ENCODE data around the gene GABRA4. TPM values are rescaled to one million over a fixed set of nuclear protein-coding genes. Genes with fewer than 3 reads are reported as not detected.

The GABRA4 gene
- total and polyA plus RNA-seq, 2 donors, result 0.23 to 0.71 TPM

DNA sequence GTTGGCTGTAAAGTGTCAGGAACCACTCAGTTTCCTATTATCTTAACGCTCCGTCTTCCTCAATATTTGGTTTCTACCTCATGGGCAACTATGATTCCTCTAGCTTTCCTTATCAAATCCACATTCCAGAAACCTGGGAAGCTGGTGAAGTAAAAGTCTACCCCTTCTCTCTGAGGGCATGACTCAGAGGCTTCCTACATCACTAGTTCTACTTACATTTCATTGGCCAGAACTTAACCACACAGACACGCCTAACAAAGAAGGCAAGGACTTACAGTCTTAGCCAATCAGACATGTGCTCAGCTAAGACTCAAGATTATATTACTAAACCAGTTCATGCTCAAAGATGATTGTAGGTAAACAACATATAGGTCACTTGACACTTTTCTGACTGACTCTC lies 114.7 kb downstream of the GABRA4 start:
- Histone ChIP-seq H3K27me3 (ENCODE audit: control insufficient read depth in 2 of 2, insufficient read depth in 1 of 2, low read length in 1 of 2) (no peaks in the 10 kb centered on the region), H3K4me1 (ENCODE audit: control insufficient read depth in 2 of 2, insufficient read depth in 2 of 2, low read length in 2 of 2) (no peaks in the 10 kb centered on the region), H3K36me3 (ENCODE audit: control insufficient read depth in 2 of 2, insufficient read depth in 2 of 2, low read length in 1 of 2) (no peaks in the 10 kb centered on the region), H3K27ac (ENCODE audit: low read depth in 1 of 2, low read length in 1 of 2) (no peak overlapping the region), H3K4me3 (ENCODE audit: low read length in 2 of 2) (no peak overlapping the region), H3K9me3 (ENCODE audit: control insufficient read depth in 2 of 2, insufficient read depth in 1 of 2, low read length in 1 of 2) (no peaks in the 10 kb centered on the region)
- whole genome bisulfite sequencing, result 97% methylated on average over 3 of the region's 3 CpGs
- DNase-seq (ENCODE audit: low read depth in 6 of 9, low spot score in 9 of 9), result no peak

DNA sequence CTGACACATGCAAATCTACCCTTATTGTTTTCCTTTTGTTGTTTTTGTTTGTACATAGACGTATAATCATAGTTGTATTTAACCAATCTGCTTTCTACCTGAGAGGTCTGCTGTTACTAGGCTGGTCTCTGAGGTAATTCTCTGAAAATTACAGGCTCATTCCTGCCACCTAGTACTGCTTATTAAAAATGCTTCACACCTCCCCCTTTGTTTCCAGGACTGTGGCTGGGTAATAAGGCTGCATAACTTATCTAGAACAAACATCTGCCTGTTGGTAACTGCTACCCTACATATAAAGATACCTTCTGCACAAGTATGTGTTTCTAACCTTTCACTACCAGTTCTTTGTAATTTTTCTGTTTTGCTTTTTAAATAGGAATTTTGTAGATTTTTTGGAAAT lies 118.6 kb downstream of the GABRA4 start:
- H3K9me3 ChIP-seq (ENCODE audit: control insufficient read depth in 2 of 2, insufficient read depth in 1 of 2, low read length in 1 of 2), result no peaks in the 10 kb centered on the region
- no peaks in the 10 kb centered on the region for H3K4me1 ChIP-seq (ENCODE audit: control insufficient read depth in 2 of 2, insufficient read depth in 2 of 2, low read length in 2 of 2)
- H3K36me3 ChIP-seq (ENCODE audit: control insufficient read depth in 2 of 2, insufficient read depth in 2 of 2, low read length in 1 of 2), result no peaks in the 10 kb centered on the region
- no peaks in the 10 kb centered on the region for H3K27me3 ChIP-seq (ENCODE audit: control insufficient read depth in 2 of 2, insufficient read depth in 1 of 2, low read length in 1 of 2)
- 75% methylated on average over 1 of the region's 1 CpG for WGBS
- no peak overlapping the region for H3K27ac ChIP-seq (ENCODE audit: low read depth in 1 of 2, low read length in 1 of 2)
- no peak for DNase-seq (ENCODE audit: low read depth in 6 of 9, low spot score in 9 of 9)
- H3K4me3 ChIP-seq (ENCODE audit: low read length in 2 of 2), result no peak overlapping the region

DNA sequence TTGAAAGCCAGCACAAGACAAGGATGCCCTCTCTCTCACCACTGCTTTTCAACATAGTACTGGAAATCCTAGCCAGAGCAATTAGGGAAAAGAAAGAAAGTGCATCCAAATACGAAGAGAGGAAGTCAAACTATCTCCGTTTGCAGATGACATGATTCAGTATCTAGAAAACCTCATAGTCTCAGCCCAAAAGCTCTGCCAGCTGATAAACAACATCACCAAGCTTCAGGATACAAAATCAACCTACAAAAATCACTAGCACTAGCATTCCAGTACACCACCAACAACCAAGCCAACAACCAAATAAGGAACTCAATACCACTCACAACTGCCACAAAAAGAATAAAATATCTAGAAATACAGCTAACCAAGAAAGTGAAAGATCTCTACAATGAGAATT lies 123.0 kb downstream of the GABRA4 start:
- Histone ChIP-seq H3K27me3 (ENCODE audit: control insufficient read depth in 2 of 2, insufficient read depth in 1 of 2, low read length in 1 of 2) (no peaks in the 10 kb centered on the region), H3K36me3 (ENCODE audit: control insufficient read depth in 2 of 2, insufficient read depth in 2 of 2, low read length in 1 of 2) (no peaks in the 10 kb centered on the region), H3K4me3 (ENCODE audit: low read length in 2 of 2) (no peak overlapping the region), H3K4me1 (ENCODE audit: control insufficient read depth in 2 of 2, insufficient read depth in 2 of 2, low read length in 2 of 2) (no peaks in the 10 kb centered on the region), H3K27ac (ENCODE audit: low read depth in 1 of 2, low read length in 1 of 2) (no peak overlapping the region), H3K9me3 (ENCODE audit: control insufficient read depth in 2 of 2, insufficient read depth in 1 of 2, low read length in 1 of 2) (no peaks in the 10 kb centered on the region)
- DNase-seq (ENCODE audit: low read depth in 6 of 9, low spot score in 9 of 9), result no peak
- WGBS, result 72% methylated on average over 2 of the region's 2 CpGs

Other genes starting within 250 kb of the GABRA4 start
- not detected for gene COX7B2, start 84.3 kb downstream of the GABRA4 start, total RNA-seq
- gene COX7B2, start 84.3 kb downstream of the GABRA4 start, polyA plus RNA-seq, result not detected
- under 0.01 TPM for gene GABRB1, start 38.0 kb upstream of the GABRA4 start, total RNA-seq
- 0.02 TPM for gene GABRB1, start 38.0 kb upstream of the GABRA4 start, polyA plus RNA-seq